ENCODE results near the gene QRFP.

QRFP gene

DNA sequence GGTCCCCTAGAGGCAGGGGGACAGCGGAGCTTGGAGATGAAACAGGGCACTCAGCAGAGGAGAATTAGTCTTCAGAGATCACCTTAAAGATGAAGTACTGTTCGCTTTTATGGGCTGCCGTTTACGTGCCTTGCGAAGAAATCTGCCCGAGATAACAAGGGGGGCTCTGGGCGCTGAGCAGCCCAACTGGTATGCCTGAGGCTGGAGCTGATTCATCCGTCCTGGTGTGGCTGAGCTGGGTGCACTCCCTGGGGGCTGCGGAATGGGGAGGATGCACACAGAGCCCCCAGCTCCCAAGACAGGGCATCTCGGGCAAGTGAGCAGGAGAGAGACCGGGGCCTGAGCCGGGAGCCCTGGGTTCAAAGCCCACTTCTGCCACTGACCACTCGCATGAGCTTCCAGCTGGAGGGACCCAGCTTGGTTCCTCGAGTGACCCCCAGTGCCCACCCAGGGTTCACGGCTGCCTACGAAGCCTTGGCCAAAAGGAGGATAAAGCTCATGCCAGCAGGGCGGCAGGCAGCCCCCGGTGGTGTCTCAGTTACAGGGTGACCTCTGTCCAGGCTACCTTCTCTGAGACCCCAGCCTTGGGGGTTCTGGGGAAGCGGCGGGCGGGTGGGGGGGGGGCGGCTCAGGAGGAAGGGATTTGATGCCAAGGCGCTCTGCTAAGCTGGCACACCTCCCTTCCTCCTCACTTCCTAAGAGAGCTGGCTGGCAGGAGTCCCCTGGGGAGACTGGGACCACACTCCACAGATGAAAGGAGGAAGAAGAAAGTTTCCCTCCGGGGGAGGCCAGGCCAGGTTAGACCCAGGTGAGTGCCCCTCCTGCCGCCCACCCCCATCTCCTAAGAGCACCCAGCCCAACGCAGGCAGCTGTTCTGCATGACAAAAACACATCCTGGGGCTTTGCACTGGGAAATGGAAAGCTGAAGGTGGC, 36.8 kb upstream of the QRFP start:
- DNase-seq (ENCODE audit: low read depth in 2 of 2): no peak

DNA sequence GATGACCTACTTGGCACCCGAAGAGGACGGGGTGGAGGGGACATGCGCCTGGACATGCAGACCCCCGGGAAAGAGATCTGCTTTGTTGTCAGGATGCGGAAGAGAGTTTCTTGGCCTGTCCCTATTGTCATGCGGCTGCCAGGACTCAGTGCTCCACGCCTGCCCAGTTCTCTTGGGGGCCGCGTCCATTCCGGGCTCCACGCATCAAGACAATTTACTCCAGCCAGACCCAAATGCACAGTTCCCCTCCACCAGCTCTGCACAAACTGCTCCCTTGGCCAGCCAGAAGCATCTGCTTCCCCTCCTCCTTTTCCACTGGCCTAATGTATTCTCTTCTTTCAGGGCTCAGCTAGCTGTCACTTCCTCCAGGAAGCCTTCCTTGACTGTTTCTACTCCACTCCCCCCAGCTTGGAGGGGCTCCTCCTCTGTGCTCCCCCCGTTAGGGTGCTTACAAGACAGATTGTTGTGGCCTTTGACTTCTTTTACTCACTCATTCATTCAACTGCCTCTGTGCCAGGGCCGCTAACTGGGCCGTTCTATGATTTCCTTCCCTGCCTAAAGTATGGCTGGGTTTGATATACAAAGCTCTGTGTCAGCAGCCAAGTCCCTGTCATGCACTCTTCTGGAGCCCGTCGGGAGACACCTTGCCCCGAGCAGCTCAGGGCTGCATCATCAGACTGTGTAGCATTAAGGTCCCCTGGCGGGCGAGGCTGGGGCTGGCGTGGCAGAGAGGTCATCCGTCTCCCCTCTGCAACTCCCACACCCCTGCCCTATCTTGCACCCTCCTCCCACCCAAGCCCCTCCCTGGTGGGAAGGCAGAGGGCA, 35.9 kb upstream of the QRFP start:
- DNase-seq (ENCODE audit: low read depth in 2 of 2): no peak

DNA sequence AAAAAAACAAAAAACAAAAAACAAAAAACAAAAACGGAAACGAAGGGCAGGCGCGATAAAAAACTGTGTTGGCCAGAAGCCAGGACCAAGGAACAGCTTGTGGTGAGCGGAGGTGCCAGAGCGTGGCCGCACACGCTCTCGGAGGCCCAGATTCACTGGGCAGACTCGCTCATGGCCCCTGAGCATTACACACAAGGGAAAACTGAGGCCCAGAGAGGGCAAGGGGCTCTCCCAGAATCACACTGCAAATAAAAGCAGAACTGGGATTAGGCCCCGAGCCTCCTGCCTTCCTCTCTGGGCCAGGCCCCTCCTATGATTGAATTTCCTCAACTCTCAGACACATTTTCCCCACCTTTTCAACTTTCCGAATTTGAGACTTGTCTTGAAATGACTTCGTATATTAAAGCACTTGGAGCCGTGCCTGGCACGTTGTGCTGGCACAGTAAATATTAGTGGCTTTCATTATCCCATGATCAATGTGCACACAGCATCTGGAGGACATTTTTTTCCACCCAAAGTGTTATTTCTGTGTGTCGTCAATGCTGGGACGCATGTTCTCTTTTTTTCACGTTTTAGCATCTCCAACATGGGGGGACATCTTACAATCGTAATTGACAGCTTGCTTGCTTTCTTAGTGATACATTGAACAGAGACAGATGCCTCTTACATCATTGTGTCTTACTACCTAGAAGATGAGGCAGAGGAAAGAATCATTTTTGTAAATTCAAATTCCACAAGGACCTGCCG, 35.1 kb upstream of the QRFP start:
- DNase-seq (ENCODE audit: low read depth in 2 of 2): no peak

DNA sequence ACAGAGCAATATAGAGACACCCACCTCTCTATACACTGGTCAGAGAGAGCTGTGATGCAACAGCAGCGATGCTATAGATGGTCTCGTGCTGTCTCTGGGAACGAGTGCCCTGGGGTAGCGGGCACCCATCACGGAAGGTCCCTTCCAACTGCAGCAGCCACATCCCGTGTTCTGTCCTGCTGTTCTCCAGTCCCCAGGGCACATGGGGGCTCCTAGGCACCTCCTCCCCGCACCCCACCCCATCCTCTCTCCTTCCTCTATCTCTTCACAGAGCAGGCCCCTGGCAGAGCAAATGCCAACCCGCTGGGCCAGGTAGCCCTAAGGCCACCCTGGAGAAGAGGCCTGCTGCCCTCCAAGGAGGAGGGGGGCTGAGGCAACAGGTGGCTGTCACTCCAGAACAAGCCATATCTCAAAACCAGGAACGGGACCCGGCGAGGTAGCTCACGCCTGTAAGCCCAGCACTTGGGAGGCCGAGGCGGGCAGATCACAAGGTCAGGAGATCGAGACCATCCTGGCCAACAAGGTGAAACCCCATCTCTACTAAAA, 34.3 kb upstream of the QRFP start:
- no peak for DNase-seq (ENCODE audit: low read depth in 2 of 2)

- no peak for DNase-seq (ENCODE audit: low read depth in 2 of 2)
Measured at GRCh38 chr9:130930132-130930803, 33.7 kb upstream of the QRFP start.

- DNase-seq (ENCODE audit: low read depth in 2 of 2): no peak
Measured at GRCh38 chr9:130929571-130930038, 33.0 kb upstream of the QRFP start.

DNA sequence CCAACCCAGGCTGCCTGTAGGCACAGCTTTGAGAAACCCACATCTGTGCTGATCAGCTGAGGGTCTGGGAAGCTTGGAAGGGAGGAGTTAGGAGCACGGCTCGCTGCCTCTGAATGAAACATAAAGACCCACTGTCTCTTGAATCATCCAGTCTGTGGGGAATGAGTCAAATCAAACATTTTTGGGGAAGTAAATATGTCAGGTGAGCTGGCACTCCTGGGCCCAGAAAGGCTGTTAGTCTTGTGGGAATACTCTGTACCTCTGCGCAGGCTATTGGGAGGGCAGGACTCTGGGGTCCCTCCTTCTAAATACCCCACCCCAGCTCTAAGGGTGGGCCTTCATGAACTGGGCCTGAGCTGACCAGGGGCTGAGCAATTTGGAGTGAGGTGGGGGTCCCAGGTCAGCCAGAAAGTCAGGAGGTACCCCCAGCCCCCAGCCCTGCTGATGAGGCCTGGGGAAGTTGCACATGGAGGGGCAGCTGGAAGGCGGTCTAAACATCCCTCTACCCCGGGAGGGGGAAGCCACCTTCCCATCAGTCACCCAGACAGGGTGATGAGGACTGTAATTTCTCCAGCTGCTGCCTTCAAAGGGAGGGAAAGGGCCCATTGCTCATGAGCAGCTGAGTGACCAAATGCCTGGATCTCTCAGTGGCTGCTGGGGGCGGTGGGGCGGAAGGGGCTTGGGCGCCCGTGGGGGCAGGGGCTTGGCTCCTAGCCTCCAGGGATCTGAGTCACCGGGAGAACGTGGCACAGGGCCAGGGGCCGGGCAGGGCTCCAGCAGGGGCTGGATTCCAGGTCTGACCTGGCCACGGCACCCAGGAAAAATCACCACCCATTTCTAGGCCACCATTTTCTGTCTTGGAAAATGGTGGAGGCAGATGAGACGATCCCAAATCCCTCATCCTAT, 31.6 kb upstream of the QRFP start:
- no peak for DNase-seq (ENCODE audit: low read depth in 2 of 2)

GRCh38 chr9:130927338-130927737, 30.7 kb upstream of the QRFP start:
- DNase-seq (ENCODE audit: low read depth in 2 of 2): no peak

GRCh38 chr9:130925050-130925678, 28.6 kb upstream of the QRFP start:
- no peak for DNase-seq (ENCODE audit: low read depth in 2 of 2)

DNA sequence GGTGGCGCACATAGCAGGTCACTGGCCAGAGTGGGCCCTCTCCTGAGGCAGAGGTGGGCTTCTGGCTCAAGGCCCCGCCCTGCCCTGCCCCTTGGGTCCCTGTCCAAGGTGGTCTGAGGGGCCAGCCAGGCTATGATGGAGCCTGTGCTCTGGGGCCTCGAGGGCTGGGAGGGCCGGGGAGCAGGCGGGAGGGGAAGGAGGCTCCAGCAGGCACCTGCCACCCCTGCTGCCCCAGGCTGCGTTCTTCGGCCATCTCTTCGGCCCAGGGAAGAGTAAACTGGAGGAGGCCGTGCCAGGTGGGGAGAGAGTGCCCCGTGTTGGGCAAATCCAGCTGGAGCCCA, 27.8 kb upstream of the QRFP start:
- no peak for DNase-seq (ENCODE audit: low read depth in 2 of 2)

DNA sequence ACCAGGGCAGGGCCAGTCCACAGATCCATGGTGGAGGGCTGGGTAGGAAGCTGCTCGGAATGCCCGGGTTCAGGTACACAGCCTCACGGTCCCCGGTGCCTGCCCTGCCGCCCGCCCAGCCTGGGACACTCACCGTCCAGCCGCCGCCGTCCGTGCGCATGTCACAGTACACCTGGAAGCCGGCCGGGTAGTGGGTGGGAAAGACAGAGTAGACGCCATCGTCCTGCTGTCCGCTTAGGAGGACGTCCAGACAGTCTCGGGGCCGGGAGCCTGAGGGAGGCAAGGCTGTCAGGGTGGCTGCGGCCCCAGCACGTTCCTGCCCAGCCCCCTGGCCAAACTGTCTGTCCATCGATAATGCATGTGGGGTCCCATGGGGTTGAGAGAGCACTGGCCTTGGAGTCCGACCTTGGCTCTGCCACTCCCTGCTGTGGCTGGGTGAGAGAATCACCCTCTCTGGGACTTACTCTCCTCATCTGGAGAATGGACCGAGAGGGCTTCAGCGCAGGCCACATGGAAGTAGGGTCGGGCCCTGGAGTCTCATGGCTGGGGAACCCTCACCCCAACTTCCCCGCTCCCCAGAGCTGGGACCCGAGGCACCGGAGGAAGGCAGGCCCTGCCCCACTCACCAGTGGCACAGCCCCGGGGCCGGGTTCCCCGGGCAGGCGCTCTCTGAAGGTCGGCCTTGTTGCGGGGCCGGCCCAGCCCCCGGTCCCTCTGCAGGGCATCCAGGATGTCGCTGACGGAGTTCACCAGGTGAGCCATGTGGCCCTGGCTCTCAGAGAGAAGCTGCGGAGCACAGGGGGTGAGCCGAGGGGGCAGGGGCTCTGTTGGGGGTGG, 27.2 kb upstream of the QRFP start:
- DNase-seq (ENCODE audit: low read depth in 2 of 2): no peak

DNA sequence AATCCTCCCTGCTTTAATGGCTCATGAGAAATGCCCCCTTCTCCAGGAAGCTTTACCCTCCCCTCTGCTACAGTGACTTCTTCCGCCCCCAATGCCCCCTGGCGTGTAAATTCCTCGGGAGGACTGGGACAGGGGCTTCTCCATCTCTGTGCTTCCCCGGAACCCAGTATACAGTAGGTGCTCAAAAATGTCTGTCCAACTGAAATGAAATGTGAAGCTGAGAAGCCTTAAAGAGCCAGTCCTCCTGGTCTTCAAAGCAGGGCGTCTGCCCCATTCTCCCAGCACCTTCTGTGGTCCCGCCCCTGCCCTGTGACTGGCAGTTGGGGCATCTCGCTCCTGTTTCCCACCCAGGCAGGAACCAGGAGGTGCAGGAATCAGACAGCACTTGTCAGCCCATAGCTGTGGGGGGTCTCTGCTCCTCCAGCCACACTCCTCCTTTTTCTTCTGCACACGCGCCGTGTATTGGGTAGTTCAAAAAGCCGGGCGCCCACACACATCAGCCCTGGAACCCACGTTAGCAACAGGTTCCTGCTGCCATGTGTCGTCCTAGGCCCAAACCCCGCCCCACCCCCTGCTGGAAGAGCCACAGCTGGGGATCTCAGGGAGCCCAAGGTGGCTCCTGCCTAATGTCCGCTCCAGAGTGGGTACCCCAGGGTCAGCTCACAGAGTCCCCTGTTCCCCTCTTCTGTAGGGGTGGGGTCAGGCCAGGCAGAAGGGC, 26.4 kb upstream of the QRFP start:
- no peak for DNase-seq (ENCODE audit: low read depth in 2 of 2)

DNA sequence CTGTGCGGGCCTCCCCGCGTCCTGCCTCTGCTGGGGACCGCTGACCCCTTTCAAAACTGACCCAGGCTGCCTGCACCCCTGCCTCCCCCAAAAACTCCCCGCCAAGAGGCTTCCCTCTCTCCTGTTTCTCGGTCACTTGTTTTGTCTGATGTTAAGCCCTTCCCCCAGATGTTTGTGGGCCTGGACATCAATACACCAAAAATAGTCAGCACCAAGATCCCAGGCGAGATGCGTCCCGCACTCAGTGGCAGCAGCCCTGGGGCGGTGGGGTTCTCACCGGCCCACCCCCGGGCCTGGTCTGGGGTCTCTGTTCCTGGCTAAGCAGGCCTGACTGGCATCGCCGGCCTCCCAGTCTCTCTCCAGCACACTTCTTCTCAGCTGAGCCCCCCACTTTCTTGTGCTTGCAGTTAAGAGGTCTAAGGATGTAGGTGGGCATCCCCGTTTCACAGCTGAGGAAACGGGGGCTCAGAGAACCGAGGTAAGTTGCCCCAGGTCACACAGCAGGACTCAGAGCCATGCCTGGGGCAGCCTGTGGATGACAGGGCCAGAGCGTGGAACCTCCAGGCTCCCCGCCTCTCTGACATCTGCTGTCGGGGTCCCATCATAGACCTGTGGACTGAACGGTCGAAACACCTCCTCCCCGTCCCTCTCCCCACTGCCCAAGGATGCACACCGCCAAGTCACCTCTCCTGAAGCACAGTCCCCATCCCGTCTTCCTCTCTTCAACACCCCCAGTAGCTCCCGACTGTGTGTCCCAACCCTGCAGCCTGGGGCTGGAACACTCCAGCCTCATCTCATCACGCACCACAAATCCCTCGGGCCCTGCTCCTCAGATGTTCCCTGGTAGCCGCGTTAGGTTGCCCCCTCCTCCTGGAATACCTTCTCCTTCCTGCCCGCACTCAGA, 25.6 kb upstream of the QRFP start:
- no peak for DNase-seq (ENCODE audit: low read depth in 2 of 2)

DNA sequence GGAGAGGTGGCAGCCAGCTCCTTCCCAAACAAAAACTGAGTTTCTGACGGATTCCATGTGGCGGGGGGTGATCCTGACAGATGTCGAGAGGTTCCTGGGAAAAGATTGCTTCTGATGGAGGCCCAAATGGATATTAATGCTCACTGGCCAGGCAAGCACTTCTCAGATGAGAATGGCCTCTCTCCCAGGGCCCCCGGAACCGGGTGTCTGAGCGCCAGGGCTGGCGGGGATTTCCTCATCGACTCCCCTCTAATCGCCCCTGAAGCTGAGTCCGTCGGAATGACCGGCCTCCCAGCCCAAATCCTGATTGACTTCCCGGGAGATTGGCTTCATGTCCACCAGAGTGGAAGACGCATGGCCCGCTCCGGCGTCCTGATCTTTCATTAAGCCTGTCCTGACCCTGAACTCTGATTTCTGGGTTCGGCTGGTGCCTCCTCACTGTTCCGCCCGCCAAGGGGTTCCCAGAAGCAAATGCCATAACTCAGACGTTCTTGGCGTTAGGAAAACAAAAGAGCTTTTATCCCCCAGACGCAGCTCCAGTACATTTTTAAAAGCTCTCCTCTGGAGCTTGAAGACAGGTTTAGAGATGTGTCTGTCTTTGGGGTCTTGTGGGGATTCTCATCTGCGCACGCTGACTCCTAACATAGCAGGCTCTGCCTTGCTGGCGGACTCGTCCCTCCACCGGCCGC, 24.8 kb upstream of the QRFP start:
- DNase-seq (ENCODE audit: low read depth in 2 of 2): no peak

GRCh38 chr9:130920762-130921299, 24.2 kb upstream of the QRFP start:
- DNase-seq (ENCODE audit: low read depth in 2 of 2): no peak

DNA sequence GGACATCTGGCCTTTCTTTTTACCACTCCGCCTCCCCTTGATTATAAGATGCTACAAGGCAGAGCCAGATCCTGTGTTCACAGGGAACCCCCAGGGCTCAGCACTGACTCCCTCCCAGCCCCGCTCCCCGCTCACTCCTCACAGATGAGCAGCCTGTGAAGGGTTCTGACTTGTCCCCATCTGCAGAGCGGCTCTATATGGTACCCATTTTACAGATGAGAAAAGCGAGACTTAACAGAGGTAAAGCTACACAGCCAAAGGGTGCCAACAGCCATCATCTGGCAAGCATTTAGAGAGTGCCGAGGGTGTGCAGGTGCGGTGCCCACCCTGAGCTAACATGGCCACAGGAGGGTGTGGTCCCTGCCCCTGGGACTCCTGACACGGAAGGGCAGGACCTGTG, 23.6 kb upstream of the QRFP start:
- no peak for DNase-seq (ENCODE audit: low read depth in 2 of 2)
